ENCODE measurements around the gene CCN2. TPM values are rescaled to one million over a fixed set of nuclear protein-coding genes. Genes with fewer than 3 reads are reported as not detected.

Gene CCN2
- total RNA-seq, 1 donor from 2014 or later, result 83.1 TPM

GRCh38 chr6:131966443-131966842 lies 15.3 kb upstream of the CCN2 start:
- Histone ChIP-seq H3K9me3 (no peaks in the 10 kb centered on the region), H3K4me3 (no peak overlapping the region), H3K4me1 (no peaks in the 10 kb centered on the region), H3K27ac (no peak overlapping the region), H3K36me3 (no peaks in the 10 kb centered on the region), H3K27me3 (ENCODE audit: low read depth) (no peaks in the 10 kb centered on the region)
- ATAC-seq, result peak; percentile 83 to 89
- no peak for TF ChIP-seq CTCF (IDR thresholded peaks at IDR 0.05)
- no peak for DNase-seq
- intact Hi-C loops (cut with DNase I), result no loop called here

- TF ChIP-seq CTCF (IDR thresholded peaks at IDR 0.05), result no peak
- Histone ChIP-seq H3K27ac (no peak overlapping the region), H3K4me3 (no peak overlapping the region), H3K27me3 (ENCODE audit: low read depth) (no peaks in the 10 kb centered on the region), H3K9me3 (no peaks in the 10 kb centered on the region), H3K36me3 (no peaks in the 10 kb centered on the region), H3K4me1 (no peaks in the 10 kb centered on the region)
- ATAC-seq, result no peak
- intact Hi-C loops (cut with DNase I), result no loop called here
- no peak for DNase-seq
Observed at GRCh38 chr6:131963063-131963462, 11.9 kb upstream of the CCN2 start.

- Histone ChIP-seq H3K4me3 (no peak overlapping the region), H3K36me3 (no peaks in the 10 kb centered on the region), H3K27me3 (ENCODE audit: low read depth) (no peaks in the 10 kb centered on the region), H3K27ac (no peak overlapping the region), H3K9me3 (no peaks in the 10 kb centered on the region), H3K4me1 (no peaks in the 10 kb centered on the region)
- ATAC-seq (no peak), DNase-seq (no peak)
- no peak for TF ChIP-seq CTCF (IDR thresholded peaks at IDR 0.05)
- intact Hi-C loops (cut with DNase I), result no loop called here
Observed at GRCh38 chr6:131960371-131961133, 9.4 kb upstream of the CCN2 start.

GRCh38 chr6:131958542-131959470 lies 7.6 kb upstream of the CCN2 start:
- H3K27me3 ChIP-seq (ENCODE audit: low read depth), result no peaks in the 10 kb centered on the region
- no peak for DNase-seq
- no peaks in the 10 kb centered on the region for H3K36me3 ChIP-seq
- ATAC-seq, result no peak
- H3K4me3 ChIP-seq, result no peak overlapping the region
- H3K9me3 ChIP-seq, result no peaks in the 10 kb centered on the region
- peaks cover 7% of the 10 kb centered on the region for H3K4me1 ChIP-seq
- intact Hi-C loops (cut with DNase I), result no loop called here
- no peak for TF ChIP-seq CTCF (IDR thresholded peaks at IDR 0.05)
- H3K27ac ChIP-seq, result no peak overlapping the region

GRCh38 chr6:131958095-131958494 lies 6.9 kb upstream of the CCN2 start:
- no peak for TF ChIP-seq CTCF (IDR thresholded peaks at IDR 0.05)
- peaks cover 8% of the 10 kb centered on the region for H3K4me1 ChIP-seq
- no peaks in the 10 kb centered on the region for H3K9me3 ChIP-seq
- H3K4me3 ChIP-seq, result no peak overlapping the region
- intact Hi-C loops (cut with DNase I), result no loop called here
- no peaks in the 10 kb centered on the region for H3K27me3 ChIP-seq (ENCODE audit: low read depth)
- DNase-seq, result no peak
- no peaks in the 10 kb centered on the region for H3K36me3 ChIP-seq
- H3K27ac ChIP-seq, result no peak overlapping the region
- ATAC-seq, result no peak
